Measurements from ENCODE around the gene MX1.
"Not testable (repeated sequence)": the region's sequence is repeated elsewhere in the genome, so short reads cannot be mapped to it uniquely, and the experiment has no call there.

MX1 gene

GRCh38 chr21:41418956-41419680 is 6.9 kb upstream of the MX1 start:
- DNase-seq (ENCODE audit: insufficient read length, low spot score): no peak
- TF ChIP-seq CTCF (IDR thresholded peaks at IDR 0.05; ENCODE audit: insufficient read depth, missing control alignments): no peak
- no peak for FAIRE-seq

- DNase-seq (ENCODE audit: insufficient read length, low spot score) (no peak), FAIRE-seq (no peak)
- TF ChIP-seq CTCF (IDR thresholded peaks at IDR 0.05; ENCODE audit: insufficient read depth, missing control alignments): no peak
These were observed 5.8 kb upstream of the MX1 start for GRCh38 chr21:41419921-41420862.

GRCh38 chr21:41420998-41421397 is 5.0 kb upstream of the MX1 start:
- not testable (repeated sequence) for FAIRE-seq; DNase-seq (ENCODE audit: insufficient read length, low spot score)

GRCh38 chr21:41422546-41423304 is 3.3 kb upstream of the MX1 start:
- FAIRE-seq: no peak
- DNase-seq (ENCODE audit: insufficient read length, low spot score): no peak
- TF ChIP-seq CTCF (IDR thresholded peaks at IDR 0.05; ENCODE audit: insufficient read depth, missing control alignments): no peak

- not testable (repeated sequence) for FAIRE-seq; DNase-seq (ENCODE audit: insufficient read length, low spot score)
These were observed 2.8 kb upstream of the MX1 start for GRCh38 chr21:41423305-41423636.

GRCh38 chr21:41425588-41425953 is 468 bp upstream of the MX1 start:
- FAIRE-seq (no peak), DNase-seq (ENCODE audit: insufficient read length, low spot score) (no peak)
- no peak for TF ChIP-seq CTCF (IDR thresholded peaks at IDR 0.05; ENCODE audit: insufficient read depth, missing control alignments)

GRCh38 chr21:41426676-41427404 is 801 bp downstream of the MX1 start:
- no peak for TF ChIP-seq CTCF (IDR thresholded peaks at IDR 0.05; ENCODE audit: insufficient read depth, missing control alignments)
- FAIRE-seq (no peak), DNase-seq (ENCODE audit: insufficient read length, low spot score) (no peak)
